Subcutaneous adipose tissue (tissue), 4 donors: ENCODE data around the gene FGD4. TPM values are rescaled to one million over a fixed set of nuclear protein-coding genes. Genes with fewer than 3 reads are reported as not detected.

ENCODE experiments used
- small RNA-seq: library from RNA; depleted of rRNA; stranded (forward); fragments of <200 nt; gene quantifications from one replicate; pipeline ENCODE3, GENCODE V24; 2016
- total RNA-seq, 4 donors: library from RNA; depleted of rRNA; stranded (reverse); fragments of >200 nt; gene quantifications; one replicate each; pipeline ENCODE4 v1.1.0, GENCODE V29; 2016
- TF ChIP-seq, protein P1 (sequence below): fragments of 450-650 bp; IDR thresholded peaks from one replicate; pipeline ENCODE4 v1.5.1; 2016; ENCODE audit warnings: low read depth, mild to moderate bottlenecking, control low read depth, antibody characterized with exemption, moderate library complexity

FGD4 gene
- total RNA-seq, 4 donors from 2014 or later = 65.1 to 96.9 (median 85.8) TPM

DNA sequence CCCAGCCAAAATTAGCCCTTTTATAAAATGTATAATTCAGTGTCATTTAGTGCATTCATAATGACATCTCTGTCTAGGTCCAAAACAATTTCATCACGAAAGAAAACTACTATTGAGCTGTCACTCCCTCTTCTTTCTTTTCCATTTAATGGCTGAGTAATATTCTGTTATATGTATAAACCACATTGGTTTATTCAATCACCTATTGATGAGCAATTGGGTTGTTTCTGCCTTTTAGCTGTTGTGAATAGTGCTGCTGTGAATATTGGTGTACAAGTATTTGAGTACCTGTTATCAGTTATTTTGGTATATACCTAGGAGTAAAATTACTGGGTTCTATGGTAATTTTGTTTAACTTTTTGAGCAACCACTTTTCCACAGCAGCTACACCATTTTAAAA, 287.0 kb downstream of the FGD4 start:
- TF ChIP-seq, protein P1, sequence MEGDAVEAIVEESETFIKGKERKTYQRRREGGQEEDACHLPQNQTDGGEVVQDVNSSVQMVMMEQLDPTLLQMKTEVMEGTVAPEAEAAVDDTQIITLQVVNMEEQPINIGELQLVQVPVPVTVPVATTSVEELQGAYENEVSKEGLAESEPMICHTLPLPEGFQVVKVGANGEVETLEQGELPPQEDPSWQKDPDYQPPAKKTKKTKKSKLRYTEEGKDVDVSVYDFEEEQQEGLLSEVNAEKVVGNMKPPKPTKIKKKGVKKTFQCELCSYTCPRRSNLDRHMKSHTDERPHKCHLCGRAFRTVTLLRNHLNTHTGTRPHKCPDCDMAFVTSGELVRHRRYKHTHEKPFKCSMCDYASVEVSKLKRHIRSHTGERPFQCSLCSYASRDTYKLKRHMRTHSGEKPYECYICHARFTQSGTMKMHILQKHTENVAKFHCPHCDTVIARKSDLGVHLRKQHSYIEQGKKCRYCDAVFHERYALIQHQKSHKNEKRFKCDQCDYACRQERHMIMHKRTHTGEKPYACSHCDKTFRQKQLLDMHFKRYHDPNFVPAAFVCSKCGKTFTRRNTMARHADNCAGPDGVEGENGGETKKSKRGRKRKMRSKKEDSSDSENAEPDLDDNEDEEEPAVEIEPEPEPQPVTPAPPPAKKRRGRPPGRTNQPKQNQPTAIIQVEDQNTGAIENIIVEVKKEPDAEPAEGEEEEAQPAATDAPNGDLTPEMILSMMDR = no peak

DNA sequence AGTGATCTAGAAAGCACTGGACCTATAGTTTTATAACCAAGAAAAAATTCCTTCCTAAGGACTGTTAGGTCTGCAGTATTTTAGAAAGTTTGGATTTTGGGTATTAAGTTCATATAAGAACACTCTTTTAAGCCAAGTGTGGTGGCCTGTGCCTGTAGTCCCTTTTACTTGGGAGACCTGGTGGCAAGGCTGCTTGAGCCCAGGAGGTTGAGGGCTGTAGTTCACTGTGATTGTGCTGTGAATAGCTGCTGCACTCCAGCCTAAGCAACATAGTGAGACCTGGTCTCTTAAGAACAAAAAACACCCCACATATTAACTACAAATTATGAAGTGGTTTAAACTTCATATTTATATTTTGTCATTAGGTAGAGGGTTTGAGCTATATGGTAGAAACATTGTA, 289.4 kb downstream of the FGD4 start:
- TF ChIP-seq, protein P1 = no peak

DNA sequence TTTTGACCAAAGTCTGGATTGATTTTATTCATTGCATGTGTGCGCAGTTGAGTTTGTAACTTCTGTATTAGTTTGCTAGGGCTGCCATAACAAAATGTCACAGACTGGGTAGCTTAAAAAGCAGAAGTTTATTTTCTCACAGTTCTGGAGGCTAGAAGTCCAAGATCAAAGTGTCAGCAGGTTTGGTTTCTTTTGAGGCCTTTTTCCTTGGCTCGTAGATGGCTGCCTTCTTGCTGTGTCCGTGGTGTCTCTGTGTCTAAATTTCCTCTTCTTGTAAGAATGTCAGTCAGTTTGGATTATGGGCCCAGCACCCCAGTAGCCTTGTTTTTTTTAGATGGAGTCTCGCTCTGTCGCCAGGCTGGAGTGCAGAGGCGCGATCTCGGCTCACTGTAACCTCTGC, 291.6 kb downstream of the FGD4 start:
- TF ChIP-seq, protein P1 = no peak

DNA sequence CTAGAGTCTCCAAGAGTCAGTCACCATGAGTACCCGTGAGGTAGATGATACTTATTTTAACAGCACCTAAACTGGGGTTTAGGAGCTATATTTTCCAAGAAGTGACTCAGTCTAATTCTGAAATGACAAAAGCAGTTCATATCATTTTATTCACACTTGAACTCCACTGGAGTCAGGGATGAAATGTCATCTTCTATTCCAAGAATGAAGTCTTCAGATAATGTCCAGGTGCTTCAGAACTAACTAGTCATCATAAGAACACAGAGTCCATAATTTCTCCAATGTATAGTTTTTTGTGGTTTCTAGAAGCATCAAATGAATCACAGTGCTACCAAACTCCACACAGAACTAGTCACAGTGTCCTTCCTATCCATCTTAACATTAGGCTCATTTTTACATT, 293.0 kb downstream of the FGD4 start:
- TF ChIP-seq, protein P1 = no peak

DNA sequence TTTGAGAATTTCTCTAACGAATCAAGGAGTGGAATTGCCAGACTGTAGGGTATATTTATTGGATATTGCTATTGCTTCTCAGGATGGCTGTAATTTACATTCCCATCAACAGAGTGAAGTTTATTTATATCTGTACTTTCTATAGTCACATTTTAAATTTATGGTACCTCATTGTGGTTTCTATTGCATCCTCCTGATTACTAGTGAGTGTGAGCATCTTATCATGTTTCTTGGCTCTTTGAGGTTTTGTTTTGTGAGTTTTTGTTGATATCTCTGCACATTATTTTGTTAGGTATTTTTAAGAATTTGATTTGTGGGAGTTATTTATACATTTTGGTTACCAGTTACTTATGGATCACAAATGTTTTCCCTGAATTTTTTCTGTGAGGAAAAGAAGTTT, 293.7 kb downstream of the FGD4 start:
- TF ChIP-seq, protein P1 = no peak

Small RNA genes lying within 50 kb of the gene (small RNA-seq; reads per million reads assigned to genes)
- 0.49 reads per million for gene RF00019
- not detected for gene RNU6-494P
